Retinal pigment epithelial cell (primary cell): ENCODE measurements around the gene ASMT.
"Not testable (repeated sequence)": the region's sequence is repeated elsewhere in the genome, so short reads cannot be mapped to it uniquely, and the experiment has no call there.

ENCODE experiments used
- DNase-seq: peaks from one replicate; pipeline ENCODE4 v3.0.0-alpha.2; 2010; ENCODE audit warnings: low read depth
- H3K4me3 ChIP-seq: 2 replicates; pipeline ENCODE4 v1.5.1; 2011; ENCODE audit warnings: mild to moderate bottlenecking, low read length, control low read depth, moderate library complexity
- CTCF ChIP-seq: conservative IDR thresholded peaks from 2 replicates; pipeline ENCODE4 v1.5.1; 2011; ENCODE audit warnings: low read depth, low read length, control low read depth, inconsistent platforms

ASMT gene

GRCh38 chrX:1629244-1629643 lies 14.4 kb downstream of the ASMT start:
- no peak for TF ChIP-seq CTCF
- no peak overlapping the region for H3K4me3 ChIP-seq
- no peak for DNase-seq

DNA sequence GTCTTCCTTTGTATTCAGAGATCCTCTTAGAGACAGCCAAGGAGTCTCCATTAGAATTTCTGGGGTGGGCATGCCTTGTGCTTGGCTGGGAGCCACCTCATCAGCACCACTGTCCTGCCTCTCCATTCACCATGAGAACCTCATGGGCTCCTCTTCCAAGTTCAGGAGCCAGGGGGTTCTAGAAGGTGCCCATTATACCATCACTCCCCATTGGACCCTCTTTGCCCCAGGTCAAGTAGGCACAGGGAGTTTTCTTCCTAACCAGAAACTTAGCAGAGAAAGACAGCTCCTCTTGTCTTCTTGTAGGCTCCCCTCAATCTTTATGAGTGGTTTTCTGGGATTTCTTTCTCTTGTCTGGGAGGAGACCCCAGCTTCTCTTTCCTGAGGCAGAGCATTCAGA lies 31.1 kb downstream of the ASMT start:
- no peak for TF ChIP-seq CTCF
- H3K4me3 ChIP-seq, result no peak overlapping the region
- DNase-seq, result no peak

DNA sequence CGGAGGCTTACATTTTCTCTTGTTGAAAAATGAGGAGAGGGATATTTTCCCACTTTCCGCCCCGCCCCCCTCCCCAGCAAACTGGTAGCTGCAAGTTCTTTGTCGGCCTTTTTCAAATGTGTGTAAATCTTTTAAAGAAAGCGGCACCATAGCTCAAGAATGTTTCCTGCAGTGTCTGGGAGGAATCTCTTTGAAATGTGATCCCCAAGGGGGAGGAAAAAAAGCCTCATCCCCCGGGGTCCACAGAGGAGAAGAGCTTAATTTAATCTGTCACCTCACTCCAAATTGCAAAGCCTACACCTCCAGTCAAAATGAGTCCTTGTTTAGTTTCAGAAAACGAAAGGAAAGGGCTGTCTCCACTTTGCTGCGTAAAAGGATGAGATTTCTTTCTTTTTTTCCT lies 34.8 kb downstream of the ASMT start:
- no peak overlapping the region for H3K4me3 ChIP-seq
- DNase-seq, result no peak
- no peak for TF ChIP-seq CTCF

DNA sequence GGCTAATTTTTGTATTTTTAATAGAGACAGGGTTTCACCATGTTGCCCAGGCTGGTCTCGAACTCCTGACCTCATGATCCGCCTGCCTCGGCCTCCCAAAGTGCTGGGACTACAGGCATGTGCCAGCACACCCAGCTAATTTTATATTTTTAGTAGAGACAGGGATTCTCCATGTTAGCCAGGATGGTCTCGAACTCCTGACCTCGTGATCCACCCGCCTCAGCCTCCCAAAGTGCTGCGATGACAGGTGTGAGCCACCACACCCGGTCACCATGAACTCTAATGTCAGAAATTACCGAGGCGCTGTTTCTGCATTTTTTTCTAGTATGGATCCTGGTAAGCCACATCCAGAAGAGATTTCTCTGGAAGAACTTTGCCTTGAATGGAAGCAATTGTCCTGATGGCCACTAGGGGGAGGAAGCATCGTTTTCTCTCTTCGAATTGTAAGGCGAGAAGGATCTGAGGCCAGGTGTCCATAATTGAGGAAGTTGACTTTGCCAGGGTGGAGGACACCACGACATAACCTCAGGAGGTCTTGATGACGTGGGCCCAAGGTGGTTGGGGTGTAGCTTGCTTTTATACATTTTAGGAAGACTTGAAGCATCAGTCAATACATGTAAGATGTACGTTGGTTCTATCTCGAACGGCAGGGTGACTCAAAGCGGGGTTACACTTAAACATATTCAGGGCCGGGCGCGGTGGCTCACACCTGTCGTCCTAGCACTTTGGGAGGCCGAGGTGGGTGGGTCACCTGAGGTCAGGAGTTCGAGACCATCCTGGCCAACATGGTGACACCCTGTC lies 37.4 kb downstream of the ASMT start:
- not testable (repeated sequence) for H3K4me3 ChIP-seq
- peak; percentile 14 for DNase-seq
- peak; percentile 91 for TF ChIP-seq CTCF

DNA sequence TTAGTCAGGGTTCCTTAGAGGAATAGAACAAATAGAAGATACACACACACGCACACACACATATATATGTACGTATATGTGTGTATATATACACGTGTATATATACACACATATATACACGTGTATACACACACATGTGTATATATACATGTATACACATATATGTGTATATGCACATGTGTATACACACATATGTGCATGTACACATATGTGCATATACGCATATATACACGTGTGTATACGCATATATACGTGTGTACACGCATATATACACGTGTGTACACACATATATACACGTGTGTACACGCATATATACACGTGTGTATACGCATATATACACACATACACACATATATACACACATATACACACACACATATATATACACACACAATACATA lies 41.5 kb downstream of the ASMT start:
- DNase-seq, result no peak

GRCh38 chrX:1657367-1658070 lies 42.7 kb downstream of the ASMT start:
- H3K4me3 ChIP-seq, result no peak overlapping the region
- no peak for DNase-seq
- no peak for TF ChIP-seq CTCF

More for the DNA sequence above, 41.5 kb downstream of the ASMT start:
- no peak for TF ChIP-seq CTCF
- H3K4me3 ChIP-seq, result no peak overlapping the region

GRCh38 chrX:1658071-1658491 lies 43.2 kb downstream of the ASMT start:
- H3K4me3 ChIP-seq, result no peak overlapping the region
- no peak for TF ChIP-seq CTCF
- no peak for DNase-seq
